Caco-2 (cell line): Measurements from ENCODE around the gene BCAN. TPM values are rescaled to one million over a fixed set of nuclear protein-coding genes. Genes with fewer than 3 reads are reported as not detected.

Source experiments
- Bru-seq: library from RNA; stranded (reverse); fragments of 400-500 nt; gene quantifications from one replicate; lab custom pipeline; 2021; lab: Mats Ljungman, UMichigan
- BruChase-seq, 2 experiments: library from RNA; stranded (reverse); fragments of 400-500 nt; gene quantifications; one replicate each; lab custom pipeline; 2021; lab: Mats Ljungman, UMichigan
- BruUV-seq: library from RNA; stranded (reverse); fragments of 400-500 nt; replicated peaks from 2 replicates; lab custom pipeline; 2021; lab: Mats Ljungman, UMichigan
- CTCF ChIA-PET: fragments of 300-600 bp; sonication (Branson Sonifier 250); formaldehyde crosslinking; loops from one replicate; lab custom pipeline; 2022; ENCODE audit warnings: antibody characterized with exemption; lab: Charles Lee
- POLR2A ChIA-PET: fragments of 300-600 bp; sonication (Branson Sonifier 250); formaldehyde crosslinking; loops from one replicate; lab custom pipeline; 2022; ENCODE audit warnings: antibody characterized with exemption; lab: Charles Lee
- DNase-seq, 2 experiments: peaks; one replicate each; pipeline versions ENCODE4 v3.0.0 to v3.0.0-alpha.2; 2020 to 2022
- H3K27me3 ChIP-seq: replicated peaks from 2 replicates; pipeline ENCODE4 v1.6.0; 2011; ENCODE audit warnings: low read length; ENCODE audit not compliant: control insufficient read depth, insufficient read depth
- H3K36me3 ChIP-seq: 2 replicates; pipeline ENCODE4 v1.5.1; 2011; ENCODE audit warnings: low read length; ENCODE audit not compliant: control insufficient read depth, insufficient read depth
- H3K4me1 ChIP-seq: fragments of 250-450 bp; sonication (Bioruptor Pico); 2 replicates; pipeline ENCODE4 v1.5.1; 2020; ENCODE audit warnings: mild to moderate bottlenecking
- H3K4me3 ChIP-seq: 2 replicates; pipeline ENCODE4 v1.5.1; 2011; ENCODE audit warnings: low read depth, mild to moderate bottlenecking, control low read depth, low read length
- H3K9me3 ChIP-seq: fragments of 250-450 bp; sonication (Bioruptor Pico); 2 replicates; pipeline ENCODE4 v1.5.1; 2020; ENCODE audit warnings: mild to moderate bottlenecking, moderate library complexity
- H3K27ac Mint-ChIP-seq: one replicate; pipeline ENCODE4 v1.8.0; 2022; ENCODE audit warnings: mixed read lengths; ENCODE audit not compliant: unreplicated experiment
- H3K27me3 Mint-ChIP-seq: one replicate; pipeline ENCODE4 v1.8.0; 2022; ENCODE audit warnings: mixed read lengths; ENCODE audit not compliant: insufficient read depth, unreplicated experiment
- H3K36me3 Mint-ChIP-seq: one replicate; pipeline ENCODE4 v1.8.0; 2022; ENCODE audit warnings: mild to moderate bottlenecking, mixed read lengths; ENCODE audit not compliant: insufficient read depth, unreplicated experiment
- H3K4me1 Mint-ChIP-seq: one replicate; pipeline ENCODE4 v1.8.0; 2022; ENCODE audit warnings: low read depth, mixed read lengths; ENCODE audit not compliant: unreplicated experiment
- H3K4me3 Mint-ChIP-seq: one replicate; pipeline ENCODE4 v1.8.0; 2022; ENCODE audit warnings: mild to moderate bottlenecking, moderate library complexity, mixed read lengths; ENCODE audit not compliant: unreplicated experiment
- H3K9me3 Mint-ChIP-seq: one replicate; pipeline ENCODE4 v1.8.0; 2022; ENCODE audit warnings: mixed read lengths; ENCODE audit not compliant: unreplicated experiment
- CTCF ChIP-seq, 2 experiments: fragments of 200-600 bp in 1 of 2; IDR thresholded peaks; 1 replicate in 1 of 2; 2 replicates in 1 of 2; pipeline versions ENCODE4 v1.5.1 to v1.8.0; 2011 to 2022; ENCODE audit warnings: antibody characterized with exemption in 1 of 2, control low read depth in 1 of 2, inconsistent platforms in 1 of 2, low read depth in 1 of 2, low read length in 1 of 2, mild to moderate bottlenecking in 1 of 2, moderate library complexity in 1 of 2; ENCODE audit not compliant: insufficient read depth in 1 of 2, severe bottlenecking in 1 of 2, unreplicated experiment in 1 of 2
- intact Hi-C: fragments of 100-400 bp; cut with micrococcal nuclease; formaldehyde crosslinking; loops from one replicate; pipeline ENCODE4 v1.10.0; 2022; ENCODE audit not compliant: unreplicated experiment
- long read RNA-seq: library from polyadenylated mRNA; stranded (forward); transcript quantifications from one replicate; pipeline ENCODE4 v2.0.0, GENCODE V29; 2022
- total RNA-seq: library from RNA; stranded (reverse); gene quantifications from 2 replicates; pipeline ENCODE4 v1.2.3, GENCODE V29; 2022

The BCAN gene
- total RNA-seq (not detected in 2 replicates), Bru-seq, nascent RNA (not detected), BruChase-seq, experiment 1, labeled RNA remaining after a 2-hour chase (not detected), BruChase-seq, experiment 2, labeled RNA remaining after a 6-hour chase (not detected)
- long read RNA-seq = 0 reads

DNA sequence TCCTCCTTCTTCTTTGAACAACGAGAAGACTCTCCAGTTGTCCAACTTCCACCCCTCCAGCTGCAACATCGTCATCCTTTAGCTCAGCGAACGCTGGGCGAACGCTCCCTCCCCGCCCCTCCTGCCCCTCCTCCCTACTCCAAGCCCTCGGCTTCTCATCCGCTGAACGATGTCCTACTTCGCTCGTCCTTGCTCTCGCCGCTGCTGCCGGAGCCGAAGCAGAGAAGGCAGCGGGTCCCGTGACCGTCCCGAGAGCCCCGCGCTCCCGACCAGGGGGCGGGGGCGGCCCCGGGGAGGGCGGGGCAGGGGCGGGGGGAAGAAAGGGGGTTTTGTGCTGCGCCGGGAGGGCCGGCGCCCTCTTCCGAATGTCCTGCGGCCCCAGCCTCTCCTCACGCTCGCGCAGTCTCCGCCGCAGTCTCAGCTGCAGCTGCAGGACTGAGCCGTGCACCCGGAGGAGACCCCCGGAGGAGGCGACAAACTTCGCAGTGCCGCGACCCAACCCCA is at the start of gene BCAN:
Gene BCAN, plus strand, starts transcription at position 357 of the 504 bp plus-strand sequence. CDS start 3,938 bp downstream, outside the sequence.
- ChIA-PET POLR2A (no interaction called here), CTCF (no interaction called here)
- Mint-ChIP-seq H3K4me1 (no peaks in the 10 kb centered on the region), H3K36me3 (no peaks in the 10 kb centered on the region), H3K4me3 (no peak within 1 kb of the TSS), H3K9me3 (no peaks in the 10 kb centered on the region), H3K27me3 (peaks cover 4% of the 10 kb centered on the region), H3K27ac (no peak within 1 kb of the TSS)
- Histone ChIP-seq H3K4me3 (no peak within 1 kb of the TSS), H3K4me1 (no peaks in the 10 kb centered on the region), H3K9me3 (no peaks in the 10 kb centered on the region), H3K27me3 (no peaks in the 10 kb centered on the region), H3K36me3 (no peaks in the 10 kb centered on the region)
- no peak for DNase-seq
- no TSS peak for BruUV-seq
- no peak for TF ChIP-seq CTCF (IDR thresholded peaks at IDR 0.05; ENCODE audit: insufficient read depth in 1 of 2, low read depth in 1 of 2, low read length in 1 of 2, severe bottlenecking in 1 of 2, unreplicated experiment in 1 of 2)
- intact Hi-C loops = no loop called here

DNA sequence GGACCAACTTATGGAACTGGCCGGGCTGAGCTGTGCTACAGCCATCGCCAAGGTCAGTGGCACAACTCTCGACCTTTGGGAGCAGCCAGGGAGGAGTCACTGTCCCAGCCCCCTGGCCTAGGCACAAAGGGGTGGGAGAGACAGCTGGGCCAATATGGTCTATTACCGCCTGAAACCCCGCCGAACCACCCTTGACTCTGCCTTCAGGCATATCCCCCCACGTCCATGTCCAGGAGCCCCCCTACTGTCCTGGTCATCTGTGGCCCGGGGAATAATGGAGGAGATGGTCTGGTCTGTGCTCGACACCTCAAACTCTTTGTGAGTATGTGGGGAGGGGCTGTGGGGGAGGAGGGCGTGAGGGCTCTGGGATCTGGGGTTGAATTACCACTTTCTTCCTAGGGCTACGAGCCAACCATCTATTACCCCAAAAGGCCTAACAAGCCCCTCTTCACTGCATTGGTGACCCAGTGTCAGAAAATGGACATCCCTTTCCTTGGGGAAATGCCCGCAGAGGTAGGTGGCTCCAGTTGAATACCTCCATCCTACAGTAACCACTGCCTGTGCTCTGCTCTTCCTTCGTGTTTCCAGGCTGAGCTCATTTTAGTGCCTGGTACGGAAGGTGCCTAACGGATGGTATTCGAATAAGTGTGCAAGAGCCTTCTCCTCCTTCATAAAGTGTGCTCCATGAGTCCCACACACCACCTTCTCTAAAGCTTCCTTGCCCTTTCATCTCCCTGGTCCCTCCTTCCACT is 49.6 kb upstream of the BCAN start:
- Histone ChIP-seq H3K4me1 (peaks cover 8% of the 10 kb centered on the region; the same call in 1 of the 2 replicates), H3K27me3 (no peaks in the 10 kb centered on the region), H3K9me3 (no peaks in the 10 kb centered on the region), H3K36me3 (peaks cover 4% of the 10 kb centered on the region; the same call in 1 of the 2 replicates), H3K4me3 (peak overlapping the region; percentile 69)
- no peak for DNase-seq
- peak overlapping the region; percentile 40 for H3K27ac Mint-ChIP-seq
- no peaks in the 10 kb centered on the region for H3K27me3 Mint-ChIP-seq
- POLR2A ChIA-PET = interaction anchor here (0.5 to 1.9 kb wide), 7 partner anchors 8 to 179 kb away, joined by 3 to 8 read pairs (median 4); partner anchors contain the start of gene MEF2D
- intact Hi-C loops = no loop called here
- peak overlapping the region; percentile 65 for H3K4me3 Mint-ChIP-seq
- TF ChIP-seq CTCF (IDR thresholded peaks at IDR 0.05; ENCODE audit: insufficient read depth in 1 of 2, low read depth in 1 of 2, low read length in 1 of 2, severe bottlenecking in 1 of 2, unreplicated experiment in 1 of 2) = no peak
- peaks cover 16% of the 10 kb centered on the region for H3K4me1 Mint-ChIP-seq
- peaks cover 28% of the 10 kb centered on the region for H3K36me3 Mint-ChIP-seq
- CTCF ChIA-PET = interaction anchor here (0.8 to 1.3 kb wide), 5 partner anchors 9 to 146 kb away, joined by 3 to 6 read pairs (median 3); partner anchors contain the start of gene GPATCH4
- H3K9me3 Mint-ChIP-seq = no peaks in the 10 kb centered on the region
- BruUV-seq = TSS peak; percentile 42
